A673 (cell line): ENCODE data around the gene DNAH14. TPM values are rescaled to one million over a fixed set of nuclear protein-coding genes. Genes with fewer than 3 reads are reported as not detected.

Experiments
- BruUV-seq: library from RNA; stranded (reverse); fragments of 400-500 nt; replicated peaks from 2 replicates; lab custom pipeline; 2021; lab: Mats Ljungman, UMichigan
- CTCF ChIA-PET: fragments of 300-600 bp; sonication (Branson Sonifier 250); formaldehyde crosslinking; loops from one replicate; lab custom pipeline; 2022; ENCODE audit warnings: antibody characterized with exemption; lab: Charles Lee
- POLR2A ChIA-PET: fragments of 300-600 bp; sonication (Branson Sonifier 250); formaldehyde crosslinking; loops from one replicate; lab custom pipeline; 2022; ENCODE audit warnings: antibody characterized with exemption; ENCODE audit not compliant: low non-redundant PET; lab: Charles Lee
- DNase-seq: peaks from one replicate; pipeline ENCODE4 v3.0.0-alpha.2; 2015; ENCODE audit warnings: low spot score
- H3K27ac ChIP-seq: fragments of 200-600 bp; sonication (generic); 2 replicates; pipeline ENCODE4 v1.5.1; 2016; ENCODE audit warnings: mixed run types, low read depth, mild to moderate bottlenecking, mixed read lengths, antibody characterized with exemption, low read length; ENCODE audit not compliant: poor library complexity, severe bottlenecking
- H3K27me3 ChIP-seq: fragments of 200-600 bp; sonication (generic); replicated peaks from 2 replicates; pipeline ENCODE4 v1.6.1; 2017; ENCODE audit warnings: mixed run types, low read depth, mild to moderate bottlenecking, mixed read lengths, antibody characterized with exemption, low read length; ENCODE audit not compliant: insufficient read depth, poor library complexity
- H3K36me3 ChIP-seq: fragments of 200-600 bp; sonication (generic); 2 replicates; pipeline ENCODE4 v1.6.1; 2016; ENCODE audit warnings: mixed run types, mild to moderate bottlenecking, mixed read lengths, antibody characterized with exemption, low read length; ENCODE audit not compliant: insufficient read depth, poor library complexity, severe bottlenecking
- H3K4me1 ChIP-seq: fragments of 200-600 bp; sonication (generic); 2 replicates; pipeline ENCODE4 v1.6.1; 2017; ENCODE audit warnings: mixed run types, mild to moderate bottlenecking, mixed read lengths, antibody characterized with exemption, low read length; ENCODE audit not compliant: insufficient read depth, poor library complexity, severe bottlenecking
- H3K4me3 ChIP-seq: fragments of 200-600 bp; sonication (generic); 2 replicates; pipeline ENCODE4 v1.5.1; 2016; ENCODE audit warnings: low read depth, mixed run types, mild to moderate bottlenecking, mixed read lengths, low read length; ENCODE audit not compliant: poor library complexity, severe bottlenecking
- H3K9me3 ChIP-seq: fragments of 200-600 bp; sonication (generic); 2 replicates; pipeline ENCODE4 v1.6.1; 2016; ENCODE audit warnings: mixed run types, low read depth, mild to moderate bottlenecking, mixed read lengths, antibody characterized with exemption, low read length; ENCODE audit not compliant: poor library complexity, severe bottlenecking
- EZH2 ChIP-seq: fragments of 200-600 bp; sonication (generic); IDR thresholded peaks from 2 replicates; pipeline ENCODE4 v1.6.1; 2017; ENCODE audit warnings: borderline replicate concordance, low read depth, mild to moderate bottlenecking, mixed read lengths, antibody characterized with exemption, low read length; ENCODE audit not compliant: poor library complexity, severe bottlenecking
- intact Hi-C: fragments of 100-400 bp; cut with micrococcal nuclease; formaldehyde crosslinking; loops from one replicate; pipeline ENCODE4 v1.10.0; 2022; ENCODE audit not compliant: unreplicated experiment
- total RNA-seq: library from RNA; stranded (reverse); gene quantifications from 2 replicates; pipeline ENCODE4 v1.2.3, GENCODE V29; 2021
- TF ChIP-seq, protein P1 (sequence below): fragments of 300-800, 200-600 bp; sonication (generic); conservative IDR thresholded peaks from 2 replicates; pipeline ENCODE4 v1.5.1; 2017; ENCODE audit warnings: low read depth, mild to moderate bottlenecking, antibody characterized with exemption, low read length, moderate library complexity, mixed read lengths

DNAH14 gene
- total RNA-seq, 1 experiment from 2014 or later = 9.9 TPM

DNA sequence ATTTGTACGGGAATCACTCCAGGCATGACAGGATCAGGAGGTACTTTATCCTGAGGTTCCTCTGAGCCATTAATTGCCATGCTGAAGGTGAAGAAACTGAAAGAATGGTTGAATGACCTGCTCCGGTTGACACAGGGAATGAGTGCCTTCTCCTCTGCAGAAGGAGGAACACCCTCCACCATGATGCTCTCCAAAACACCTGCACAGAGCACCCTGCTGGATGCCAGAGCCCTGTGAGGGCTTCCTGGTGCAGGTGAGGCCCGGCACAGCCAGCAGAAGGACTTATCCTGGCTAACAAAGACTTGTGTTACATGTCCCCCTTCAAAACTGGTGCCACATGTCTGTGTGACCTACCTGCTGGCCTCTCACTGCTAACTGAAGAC is 512.6 kb downstream of the DNAH14 start:
- POLR2A ChIA-PET = interaction anchor here (0.6 to 0.7 kb wide), 2 partner anchors 12 to 214 kb away, joined by 6 read pairs; no protein-coding TSS in a partner anchor
- H3K27me3 ChIP-seq = no peaks in the 10 kb centered on the region
- TF ChIP-seq, protein P1, sequence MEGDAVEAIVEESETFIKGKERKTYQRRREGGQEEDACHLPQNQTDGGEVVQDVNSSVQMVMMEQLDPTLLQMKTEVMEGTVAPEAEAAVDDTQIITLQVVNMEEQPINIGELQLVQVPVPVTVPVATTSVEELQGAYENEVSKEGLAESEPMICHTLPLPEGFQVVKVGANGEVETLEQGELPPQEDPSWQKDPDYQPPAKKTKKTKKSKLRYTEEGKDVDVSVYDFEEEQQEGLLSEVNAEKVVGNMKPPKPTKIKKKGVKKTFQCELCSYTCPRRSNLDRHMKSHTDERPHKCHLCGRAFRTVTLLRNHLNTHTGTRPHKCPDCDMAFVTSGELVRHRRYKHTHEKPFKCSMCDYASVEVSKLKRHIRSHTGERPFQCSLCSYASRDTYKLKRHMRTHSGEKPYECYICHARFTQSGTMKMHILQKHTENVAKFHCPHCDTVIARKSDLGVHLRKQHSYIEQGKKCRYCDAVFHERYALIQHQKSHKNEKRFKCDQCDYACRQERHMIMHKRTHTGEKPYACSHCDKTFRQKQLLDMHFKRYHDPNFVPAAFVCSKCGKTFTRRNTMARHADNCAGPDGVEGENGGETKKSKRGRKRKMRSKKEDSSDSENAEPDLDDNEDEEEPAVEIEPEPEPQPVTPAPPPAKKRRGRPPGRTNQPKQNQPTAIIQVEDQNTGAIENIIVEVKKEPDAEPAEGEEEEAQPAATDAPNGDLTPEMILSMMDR = no peak
- TF ChIP-seq EZH2 = no peak
- intact Hi-C loops = no loop called here
- H3K36me3 ChIP-seq = no peaks in the 10 kb centered on the region
- H3K9me3 ChIP-seq = no peaks in the 10 kb centered on the region
- no peak overlapping the region for H3K27ac ChIP-seq
- no TSS peak for BruUV-seq
- CTCF ChIA-PET = no interaction called here
- H3K4me3 ChIP-seq = no peak overlapping the region
- peaks cover 27% of the 10 kb centered on the region for H3K4me1 ChIP-seq
- DNase-seq = no peak

DNA sequence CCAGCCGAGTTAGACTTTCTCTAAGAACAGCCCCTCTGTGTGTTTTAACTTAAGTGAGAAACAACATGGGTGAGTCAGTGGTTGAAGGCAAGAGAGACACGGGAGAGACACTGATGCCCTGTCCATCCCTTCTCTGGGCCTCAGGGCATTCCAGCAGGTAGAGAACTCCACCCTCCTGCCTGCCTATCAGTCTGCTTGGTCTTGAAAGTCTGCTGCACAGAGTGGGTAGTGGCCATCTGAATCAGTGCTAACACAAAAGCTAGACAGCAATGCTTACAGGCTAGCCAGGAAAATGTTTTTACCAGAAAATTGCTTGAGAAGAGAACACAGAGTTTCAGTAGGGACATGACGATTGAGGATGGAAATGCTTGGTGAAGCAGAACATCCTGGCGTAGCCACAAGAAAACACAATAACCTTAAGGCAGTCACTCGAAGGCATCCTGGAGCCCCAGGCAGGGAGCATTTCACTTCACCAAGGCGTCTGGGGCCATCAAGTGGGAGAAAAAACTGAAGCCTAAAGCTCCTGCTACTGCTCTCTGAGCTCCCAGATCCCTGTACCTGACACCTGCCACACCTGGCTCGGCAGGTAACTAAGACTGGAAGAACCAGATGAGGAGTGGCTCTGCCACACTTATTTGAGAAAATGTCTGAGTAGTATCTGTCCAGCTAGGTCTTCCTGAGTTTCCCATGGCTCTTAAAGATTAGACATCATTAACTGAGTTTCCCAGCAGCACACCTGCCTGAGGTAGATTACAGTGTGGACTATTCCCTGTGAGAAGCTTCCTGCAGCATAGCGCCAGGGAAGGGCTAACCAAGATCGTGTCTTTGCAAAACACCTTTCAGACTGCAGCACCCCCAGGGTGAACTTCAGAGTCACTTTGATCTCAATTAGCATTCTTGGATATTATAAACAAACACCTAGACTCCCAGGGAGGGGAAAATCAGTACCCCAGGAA is 516.4 kb downstream of the DNAH14 start:
- no peak for DNase-seq
- no peaks in the 10 kb centered on the region for H3K36me3 ChIP-seq
- POLR2A ChIA-PET = interaction anchor here (0.6 kb wide), 1 partner anchor 616 kb away, joined by 3 read pairs; no protein-coding TSS in a partner anchor
- CTCF ChIA-PET = no interaction called here
- TF ChIP-seq, protein P1 = no peak
- TF ChIP-seq EZH2 = no peak
- H3K27ac ChIP-seq = peak overlapping the region; percentile 70
- peaks cover 27% of the 10 kb centered on the region for H3K4me1 ChIP-seq
- intact Hi-C loops = no loop called here
- BruUV-seq = no TSS peak
- no peaks in the 10 kb centered on the region for H3K9me3 ChIP-seq
- H3K27me3 ChIP-seq = no peaks in the 10 kb centered on the region
- no peak overlapping the region for H3K4me3 ChIP-seq

DNA sequence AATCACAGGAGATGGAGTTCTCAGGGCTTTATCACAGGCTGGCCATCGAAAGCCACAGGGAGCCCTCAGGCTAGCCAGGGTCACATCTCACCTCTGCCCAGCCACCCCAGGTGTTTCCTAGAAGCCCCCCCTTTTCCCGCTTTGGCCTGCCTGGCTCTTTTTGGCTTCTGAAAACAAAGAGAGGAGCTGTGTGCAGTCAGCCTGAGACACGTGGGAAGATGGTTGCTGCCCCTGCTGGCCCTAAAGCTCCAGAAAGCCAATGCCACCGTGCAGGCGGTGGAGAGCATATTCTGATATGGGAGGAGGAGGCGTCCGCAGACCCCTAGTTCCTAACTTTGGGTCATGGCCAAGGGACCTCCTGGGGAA is 517.1 kb downstream of the DNAH14 start:
- no peak for DNase-seq
- TF ChIP-seq EZH2 = no peak
- TF ChIP-seq, protein P1 = no peak
- H3K27me3 ChIP-seq = no peaks in the 10 kb centered on the region
- no peak overlapping the region for H3K4me3 ChIP-seq
- no peak overlapping the region for H3K27ac ChIP-seq
- H3K9me3 ChIP-seq = no peaks in the 10 kb centered on the region
- ChIA-PET CTCF (no interaction called here), POLR2A (no interaction called here)
- peaks cover 22% of the 10 kb centered on the region for H3K4me1 ChIP-seq
- H3K36me3 ChIP-seq = no peaks in the 10 kb centered on the region
- intact Hi-C loops = no loop called here
- BruUV-seq = no TSS peak
